ENCODE measurements around the gene CHRM4.

Gene CHRM4

DNA sequence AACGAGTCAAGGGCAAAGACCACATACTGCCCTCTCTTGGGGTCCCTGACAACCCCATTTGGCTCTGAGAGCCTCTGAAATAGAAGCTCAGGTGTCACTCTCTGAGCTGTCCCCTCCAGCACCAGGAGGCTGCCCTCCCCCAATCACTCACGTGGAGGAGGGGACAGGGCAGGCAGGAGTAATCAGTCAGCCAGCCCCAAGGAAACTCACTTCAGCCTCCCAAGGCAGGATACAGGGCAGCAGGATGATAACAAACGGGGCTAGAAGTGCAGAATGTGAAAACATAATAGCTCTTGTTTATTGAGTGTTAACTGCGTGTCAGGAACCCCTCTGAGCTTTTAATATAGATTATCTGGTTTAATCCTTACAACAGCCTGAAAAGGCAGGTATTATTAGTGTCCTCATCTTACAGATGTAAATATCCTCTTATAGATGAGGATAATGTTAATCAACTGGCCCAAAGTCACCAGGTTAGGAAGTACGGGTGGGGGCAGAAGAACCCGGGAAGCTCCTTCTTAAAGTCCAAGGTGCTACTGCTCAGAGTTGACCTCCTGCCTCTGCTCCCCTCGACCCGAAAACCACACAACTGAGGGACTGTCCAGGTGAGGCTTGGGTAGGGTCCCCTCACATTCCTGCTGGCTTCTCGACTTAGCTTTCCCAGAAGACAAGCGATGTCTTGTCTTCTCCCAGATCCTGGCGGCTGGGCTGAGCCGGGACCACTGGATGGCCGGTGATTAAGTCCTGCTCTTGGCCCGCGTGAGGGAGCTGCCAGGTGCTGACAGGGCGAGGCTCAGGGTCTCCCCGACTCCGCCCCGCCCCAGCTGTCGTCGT is 2.7 kb downstream of the CHRM4 start:
- in situ Hi-C loops (cut with MboI; ENCODE audit: low sequenced_read_pairs, unreplicated experiment), result no loop called here
- DNase-seq (ENCODE audit: low spot score), result no peak
- TF ChIP-seq, protein P1, sequence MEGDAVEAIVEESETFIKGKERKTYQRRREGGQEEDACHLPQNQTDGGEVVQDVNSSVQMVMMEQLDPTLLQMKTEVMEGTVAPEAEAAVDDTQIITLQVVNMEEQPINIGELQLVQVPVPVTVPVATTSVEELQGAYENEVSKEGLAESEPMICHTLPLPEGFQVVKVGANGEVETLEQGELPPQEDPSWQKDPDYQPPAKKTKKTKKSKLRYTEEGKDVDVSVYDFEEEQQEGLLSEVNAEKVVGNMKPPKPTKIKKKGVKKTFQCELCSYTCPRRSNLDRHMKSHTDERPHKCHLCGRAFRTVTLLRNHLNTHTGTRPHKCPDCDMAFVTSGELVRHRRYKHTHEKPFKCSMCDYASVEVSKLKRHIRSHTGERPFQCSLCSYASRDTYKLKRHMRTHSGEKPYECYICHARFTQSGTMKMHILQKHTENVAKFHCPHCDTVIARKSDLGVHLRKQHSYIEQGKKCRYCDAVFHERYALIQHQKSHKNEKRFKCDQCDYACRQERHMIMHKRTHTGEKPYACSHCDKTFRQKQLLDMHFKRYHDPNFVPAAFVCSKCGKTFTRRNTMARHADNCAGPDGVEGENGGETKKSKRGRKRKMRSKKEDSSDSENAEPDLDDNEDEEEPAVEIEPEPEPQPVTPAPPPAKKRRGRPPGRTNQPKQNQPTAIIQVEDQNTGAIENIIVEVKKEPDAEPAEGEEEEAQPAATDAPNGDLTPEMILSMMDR (IDR thresholded peaks at IDR 0.05; ENCODE audit: borderline replicate concordance, control extremely low read depth, extremely low read depth, insufficient read depth, missing control alignments), result no peak

- in situ Hi-C loops (cut with MboI; ENCODE audit: low sequenced_read_pairs, unreplicated experiment), result no loop called here
These were observed 3.5 kb downstream of the CHRM4 start for GRCh38 chr11:46387919-46388618.

GRCh38 chr11:46387456-46387855 is 4.1 kb downstream of the CHRM4 start:
- in situ Hi-C loops (cut with MboI; ENCODE audit: low sequenced_read_pairs, unreplicated experiment), result no loop called here
- TF ChIP-seq, protein P1 (IDR thresholded peaks at IDR 0.05; ENCODE audit: borderline replicate concordance, control extremely low read depth, extremely low read depth, insufficient read depth, missing control alignments), result no peak
- no peak for DNase-seq (ENCODE audit: low spot score)

More at GRCh38 chr11:46387919-46388618, 3.5 kb downstream of the CHRM4 start:
- TF ChIP-seq, protein P1 (IDR thresholded peaks at IDR 0.05; ENCODE audit: borderline replicate concordance, control extremely low read depth, extremely low read depth, insufficient read depth, missing control alignments), result no peak
- DNase-seq (ENCODE audit: low spot score), result no peak

- TF ChIP-seq, protein P1 (IDR thresholded peaks at IDR 0.05; ENCODE audit: borderline replicate concordance, control extremely low read depth, extremely low read depth, insufficient read depth, missing control alignments), result no peak
- no peak for DNase-seq (ENCODE audit: low spot score)
- in situ Hi-C loops (cut with MboI; ENCODE audit: low sequenced_read_pairs, unreplicated experiment), result no loop called here
These were observed 4.9 kb downstream of the CHRM4 start for GRCh38 chr11:46386674-46387073.

- in situ Hi-C loops (cut with MboI; ENCODE audit: low sequenced_read_pairs, unreplicated experiment), result no loop called here
- TF ChIP-seq, protein P1 (IDR thresholded peaks at IDR 0.05; ENCODE audit: borderline replicate concordance, control extremely low read depth, extremely low read depth, insufficient read depth, missing control alignments), result no peak
- DNase-seq (ENCODE audit: low spot score), result no peak
These were observed 5.5 kb downstream of the CHRM4 start for GRCh38 chr11:46386005-46386578.

DNA sequence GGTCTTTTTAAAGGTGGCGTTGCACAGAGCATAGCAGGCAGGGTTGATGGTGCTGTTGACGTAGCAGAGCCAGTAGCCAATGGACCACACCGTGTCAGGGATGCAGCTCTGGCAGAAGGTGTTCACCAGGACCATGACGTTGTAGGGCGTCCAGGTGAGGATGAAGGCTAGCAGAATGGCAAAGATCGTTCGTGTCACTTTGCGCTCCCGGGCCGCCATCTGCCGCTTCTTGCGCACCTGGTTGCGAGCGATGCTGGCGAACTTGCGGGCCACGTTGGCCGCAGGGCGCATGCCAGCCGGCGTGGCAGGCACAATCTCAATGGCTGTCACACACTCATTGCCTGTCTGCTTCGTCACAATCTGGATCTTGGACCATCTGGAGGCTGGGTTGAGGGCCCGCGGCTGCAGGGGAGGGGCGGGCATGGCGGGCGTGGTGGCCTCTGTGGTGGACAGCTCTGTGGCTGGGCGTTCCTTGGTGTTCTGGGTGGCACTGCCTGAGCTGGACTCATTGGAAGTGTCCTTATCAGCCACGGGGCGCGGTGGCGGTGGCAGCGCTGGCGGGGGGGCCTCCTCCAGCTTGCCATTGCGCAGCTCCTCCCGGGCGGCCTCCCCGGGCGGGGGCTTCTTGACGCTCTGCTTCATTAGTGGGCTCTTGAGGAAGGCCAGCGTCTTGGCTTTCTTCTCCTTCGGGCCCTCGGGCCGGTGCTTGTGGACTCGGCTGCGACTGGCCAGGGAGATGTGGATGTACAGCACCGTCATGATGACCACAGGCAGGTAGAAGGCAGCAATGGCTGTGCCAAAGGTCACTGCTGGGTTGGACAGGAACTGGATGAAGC is 6.2 kb downstream of the CHRM4 start:
- no peak for DNase-seq (ENCODE audit: low spot score)
- in situ Hi-C loops (cut with MboI; ENCODE audit: low sequenced_read_pairs, unreplicated experiment), result no loop called here
- TF ChIP-seq, protein P1 (IDR thresholded peaks at IDR 0.05; ENCODE audit: borderline replicate concordance, control extremely low read depth, extremely low read depth, insufficient read depth, missing control alignments), result no peak
